ENCODE results near the gene ZDHHC12. TPM values are rescaled to one million over a fixed set of nuclear protein-coding genes. Genes with fewer than 3 reads are reported as not detected.

The ZDHHC12 gene
- total RNA-seq, 1 donor from 2014 or later: 40.0 TPM

GRCh38 chr9:128715436-128715750, 8.5 kb downstream of the ZDHHC12 start:
- no peak overlapping the region for H3K4me3 Mint-ChIP-seq
- POLR2A ChIA-PET: interaction anchor here (1.8 kb wide), 1 partner anchor 9 kb away, joined by 6 read pairs; the partner anchor contains the start of gene ZDHHC12
- no peaks in the 10 kb centered on the region for H3K4me1 Mint-ChIP-seq
- DNase-seq (no peak), ATAC-seq (ENCODE audit: low read depth) (no peak)
- no peaks in the 10 kb centered on the region for H3K9me3 Mint-ChIP-seq
- peaks cover 8% of the 10 kb centered on the region for H3K36me3 Mint-ChIP-seq (ENCODE audit: low read depth)
- no peaks in the 10 kb centered on the region for H3K27me3 Mint-ChIP-seq
- H3K27ac Mint-ChIP-seq: no peak overlapping the region
- intact Hi-C loops (cut with micrococcal nuclease): no loop called here
- CTCF ChIA-PET: no interaction called here
- TF ChIP-seq CTCF (IDR thresholded peaks at IDR 0.05): no peak

GRCh38 chr9:128714586-128715435, 9.1 kb downstream of the ZDHHC12 start:
- ChIA-PET CTCF (no interaction called here), POLR2A (interaction anchor here (1.8 kb wide), 1 partner anchor 9 kb away, joined by 6 read pairs; the partner anchor contains the start of gene ZDHHC12)
- no peaks in the 10 kb centered on the region for H3K9me3 Mint-ChIP-seq
- no peaks in the 10 kb centered on the region for H3K4me1 Mint-ChIP-seq
- no peak overlapping the region for H3K4me3 Mint-ChIP-seq
- H3K27ac Mint-ChIP-seq: no peak overlapping the region
- no peaks in the 10 kb centered on the region for H3K27me3 Mint-ChIP-seq
- no peak for DNase-seq
- no peak for TF ChIP-seq CTCF (IDR thresholded peaks at IDR 0.05)
- intact Hi-C loops (cut with micrococcal nuclease): no loop called here
- ATAC-seq (ENCODE audit: low read depth): no peak
- peaks cover 3% of the 10 kb centered on the region for H3K36me3 Mint-ChIP-seq (ENCODE audit: low read depth)

GRCh38 chr9:128713941-128714573, 9.9 kb downstream of the ZDHHC12 start:
- POLR2A ChIA-PET: interaction anchor here (1.8 kb wide), 1 partner anchor 10 kb away, joined by 6 read pairs; the partner anchor contains the start of gene ZDHHC12
- H3K4me3 Mint-ChIP-seq: no peak overlapping the region
- H3K4me1 Mint-ChIP-seq: no peaks in the 10 kb centered on the region
- ATAC-seq (ENCODE audit: low read depth) (no peak), DNase-seq (no peak)
- H3K27me3 Mint-ChIP-seq: no peaks in the 10 kb centered on the region
- TF ChIP-seq CTCF (IDR thresholded peaks at IDR 0.05): no peak
- no peaks in the 10 kb centered on the region for H3K36me3 Mint-ChIP-seq (ENCODE audit: low read depth)
- H3K27ac Mint-ChIP-seq: no peak overlapping the region
- intact Hi-C loops (cut with micrococcal nuclease): no loop called here
- H3K9me3 Mint-ChIP-seq: no peaks in the 10 kb centered on the region
- CTCF ChIA-PET: no interaction called here

- CTCF ChIA-PET: no interaction called here
- POLR2A ChIA-PET: interaction anchor here (1.8 kb wide), 1 partner anchor 11 kb away, joined by 6 read pairs; the partner anchor contains the start of gene ZDHHC12
- no peak for TF ChIP-seq CTCF (IDR thresholded peaks at IDR 0.05)
- no peak overlapping the region for H3K4me3 Mint-ChIP-seq
- intact Hi-C loops (cut with micrococcal nuclease): no loop called here
- no peaks in the 10 kb centered on the region for H3K9me3 Mint-ChIP-seq
- no peak overlapping the region for H3K27ac Mint-ChIP-seq
- H3K4me1 Mint-ChIP-seq: no peaks in the 10 kb centered on the region
- H3K36me3 Mint-ChIP-seq (ENCODE audit: low read depth): no peaks in the 10 kb centered on the region
- DNase-seq: no peak
- no peaks in the 10 kb centered on the region for H3K27me3 Mint-ChIP-seq
- no peak for ATAC-seq (ENCODE audit: low read depth)
Observed at GRCh38 chr9:128713411-128713780, 10.5 kb downstream of the ZDHHC12 start.

Data from activated B cell treated with CpG ODN at 0.5 μM for 24 hours (primary cell).